IMR-90 (cell line): Measurements from ENCODE around the gene CDT1. TPM values are rescaled to one million over a fixed set of nuclear protein-coding genes. Genes with fewer than 3 reads are reported as not detected.

Source experiments
- ATAC-seq: fragments of 200-7000 bp; cut with Tn5 transposase; 2 replicates; pipeline ENCODE4 v1.9.1; 2020; ENCODE audit warnings: low read depth, mild to moderate bottlenecking, moderate library complexity
- BruUV-seq: library from RNA; stranded (reverse); fragments of 400-500 nt; replicated peaks from 2 replicates; lab custom pipeline; 2021; lab: Mats Ljungman, UMichigan
- CTCF ChIA-PET: fragments of 300-600 bp; formaldehyde crosslinking; extraction: SDS; loops from one replicate; lab custom pipeline; 2021; ENCODE audit warnings: antibody characterized with exemption; lab: Yijun Ruan, JAX
- POLR2A ChIA-PET: fragments of 300-600 bp; sonication (Branson Sonifier 250); formaldehyde crosslinking; loops from one replicate; lab custom pipeline; 2022; ENCODE audit warnings: antibody characterized with exemption; ENCODE audit not compliant: unreplicated experiment; lab: Charles Lee
- DNase-seq: peaks from one replicate; pipeline ENCODE4 v3.0.0; 2013
- H2AFZ ChIP-seq: replicated peaks from 2 replicates; pipeline ENCODE3; 2013; ENCODE audit warnings: low read length, mild to moderate bottlenecking; ENCODE audit not compliant: poor library complexity
- H2AK5ac ChIP-seq: 2 replicates; pipeline ENCODE4 v1.6.1; 2013; ENCODE audit warnings: low read depth, low read length, inconsistent platforms
- H2AK9ac ChIP-seq: replicated peaks from 2 replicates; pipeline ENCODE3; 2013; ENCODE audit warnings: mild to moderate bottlenecking, low read depth, low read length, moderate library complexity; ENCODE audit not compliant: poor library complexity
- H2BK120ac ChIP-seq: 2 replicates; pipeline ENCODE4 v1.6.1; 2013; ENCODE audit warnings: low read depth, low read length, inconsistent platforms
- H2BK15ac ChIP-seq: 3 replicates; pipeline ENCODE4 v1.6.1; 2013; ENCODE audit warnings: low read depth, low read length, inconsistent platforms
- H2BK20ac ChIP-seq: 2 replicates; pipeline ENCODE4 v1.6.1; 2013; ENCODE audit warnings: low read depth, mild to moderate bottlenecking, inconsistent platforms, low read length, moderate library complexity
- H2BK5ac ChIP-seq: 2 replicates; pipeline ENCODE4 v1.6.1; 2013; ENCODE audit warnings: mild to moderate bottlenecking, low read depth, low read length, inconsistent platforms; ENCODE audit not compliant: poor library complexity, severe bottlenecking
- H3K14ac ChIP-seq: replicated peaks from 2 replicates; pipeline ENCODE4 v1.6.1; 2013; ENCODE audit warnings: low read depth, low read length, inconsistent platforms
- H3K18ac ChIP-seq: 2 replicates; pipeline ENCODE4 v1.6.1; 2013; ENCODE audit warnings: low read depth, low read length, control low read depth
- H3K23ac ChIP-seq: 2 replicates; pipeline ENCODE4 v1.6.1; 2013; ENCODE audit warnings: low read depth, low read length, inconsistent platforms
- H3K27ac ChIP-seq: 2 replicates; pipeline ENCODE4 v1.5.1; 2013; ENCODE audit warnings: mild to moderate bottlenecking, control low read depth, low read length; ENCODE audit not compliant: insufficient read depth
- H3K27me3 ChIP-seq: 2 replicates; pipeline ENCODE4 v1.6.1; 2013; ENCODE audit warnings: low read length; ENCODE audit not compliant: control insufficient read depth, insufficient read depth
- H3K36me3 ChIP-seq: 2 replicates; pipeline ENCODE4 v1.6.1; 2013; ENCODE audit warnings: low read length, mixed read lengths; ENCODE audit not compliant: control insufficient read depth, insufficient read depth
- H3K4ac ChIP-seq: 2 replicates; pipeline ENCODE4 v1.6.1; 2013; ENCODE audit warnings: low read depth, low read length, inconsistent platforms
- H3K4me1 ChIP-seq: 2 replicates; pipeline ENCODE4 v1.6.1; 2013; ENCODE audit warnings: low read length, mixed read lengths; ENCODE audit not compliant: control insufficient read depth, insufficient read depth
- H3K4me2 ChIP-seq: 2 replicates; pipeline ENCODE4 v1.6.1; 2013; ENCODE audit warnings: low read depth, mild to moderate bottlenecking, control low read depth, low read length, moderate library complexity
- H3K4me3 ChIP-seq: 2 replicates; pipeline ENCODE4 v1.5.1; 2013; ENCODE audit warnings: low read depth, mild to moderate bottlenecking, control low read depth, low read length, moderate library complexity; ENCODE audit not compliant: insufficient read depth
- H3K56ac ChIP-seq: 2 replicates; pipeline ENCODE4 v1.6.1; 2013; ENCODE audit warnings: low read length, inconsistent platforms; ENCODE audit not compliant: insufficient read depth; ENCODE audit errors: extremely low read depth
- H3K79me1 ChIP-seq, 2 experiments: 2 replicates each; pipeline ENCODE4 v1.6.1; 2013; ENCODE audit warnings: low read length in 2 of 2, inconsistent platforms in 1 of 2, low read depth in 1 of 2
- H3K9ac ChIP-seq: 2 replicates; pipeline ENCODE4 v1.6.1; 2013; ENCODE audit warnings: low read depth, low read length, control low read depth
- H3K9me1 ChIP-seq: 2 replicates; pipeline ENCODE4 v1.6.1; 2013; ENCODE audit warnings: low read length, inconsistent platforms; ENCODE audit not compliant: insufficient read depth
- H3K9me3 ChIP-seq: 2 replicates; pipeline ENCODE4 v1.6.1; 2013; ENCODE audit warnings: low read length; ENCODE audit not compliant: control insufficient read depth, insufficient read depth
- H4K20me1 ChIP-seq: 2 replicates; pipeline ENCODE4 v1.6.1; 2013; ENCODE audit warnings: low read length, inconsistent platforms; ENCODE audit not compliant: insufficient read depth
- H4K5ac ChIP-seq: 2 replicates; pipeline ENCODE4 v1.6.1; 2013; ENCODE audit warnings: mild to moderate bottlenecking, low read depth, low read length, control low read depth
- H4K8ac ChIP-seq, 2 experiments: 2 replicates each; pipeline ENCODE4 v1.6.1; 2013; ENCODE audit warnings: low read depth in 2 of 2, low read length in 2 of 2, control low read depth in 1 of 2, inconsistent platforms in 1 of 2
- H4K91ac ChIP-seq: 2 replicates; pipeline ENCODE4 v1.6.1; 2013; ENCODE audit warnings: low read depth, low read length, inconsistent platforms; ENCODE audit not compliant: insufficient read depth
- CEBPB ChIP-seq: IDR thresholded peaks from 2 replicates; pipeline ENCODE4 v1.6.1; 2012; ENCODE audit warnings: low read depth, low read length, improper control_type of control experiment
- CHD1 ChIP-seq: IDR thresholded peaks from 2 replicates; pipeline ENCODE4 v1.6.1; 2012; ENCODE audit warnings: low read depth, low read length, improper control_type of control experiment
- ELK1 ChIP-seq: fragments of 150-350 bp; IDR thresholded peaks from 2 replicates; pipeline ENCODE4 v1.6.1; 2016; ENCODE audit warnings: low read depth, mild to moderate bottlenecking, low read length, moderate library complexity, borderline replicate concordance
- MAFK ChIP-seq: IDR thresholded peaks from 2 replicates; pipeline ENCODE4 v1.6.1; 2012; ENCODE audit warnings: low read depth, low read length, improper control_type of control experiment
- MAZ ChIP-seq: IDR thresholded peaks from 2 replicates; pipeline ENCODE4 v1.6.1; 2012; ENCODE audit warnings: low read depth, mild to moderate bottlenecking, low read length, improper control_type of control experiment, moderate library complexity, borderline replicate concordance
- MXI1 ChIP-seq: IDR thresholded peaks from 2 replicates; pipeline ENCODE4 v1.6.1; 2012; ENCODE audit warnings: low read depth, mild to moderate bottlenecking, low read length, moderate library complexity, borderline replicate concordance
- RAD21 ChIP-seq: IDR thresholded peaks from 2 replicates; pipeline ENCODE4 v1.6.1; 2012; ENCODE audit warnings: low read length, improper control_type of control experiment
- RCOR1 ChIP-seq: IDR thresholded peaks from 2 replicates; pipeline ENCODE4 v1.6.1; 2012; ENCODE audit warnings: mild to moderate bottlenecking, low read length, improper control_type of control experiment; ENCODE audit not compliant: insufficient replicate concordance
- RFX5 ChIP-seq: IDR thresholded peaks from 2 replicates; pipeline ENCODE4 v1.8.0; 2012; ENCODE audit warnings: low read depth, mild to moderate bottlenecking, low read length, moderate library complexity
- WGBS, 2 experiments: methylation state at CpG; one replicate each; pipeline versions ENCODE4 v1.1.5 to v1.1.7; 2013; ENCODE audit warnings: missing lambda C conversion rate in 2 of 2; ENCODE audit not compliant: insufficient read length in 1 of 2; ENCODE audit errors: extremely low coverage in 2 of 2; 5-methylcytosine and 5-hydroxymethylcytosine counted together
- dilution Hi-C: fragments of 300-500 bp; cut with HindIII; formaldehyde crosslinking; loops from one replicate; pipeline ENCODE4 v1.14.3; 2018; ENCODE audit warnings: low sequenced_read_pairs; ENCODE audit not compliant: unreplicated experiment
- in situ Hi-C: fragments of 300-500 bp; cut with MboI; formaldehyde crosslinking; loops from 3 replicates; pipeline ENCODE4 v1.14.3; 2019; ENCODE audit warnings: low sequenced_read_pairs, inconsistent platforms, mixed read lengths
- intact Hi-C: fragments of 100-400 bp; cut with micrococcal nuclease; formaldehyde crosslinking; loops from 2 replicates; pipeline ENCODE4 v1.10.0; 2022
- polyA plus RNA-seq, 3 experiments: library from polyadenylated mRNA; depleted of rRNA; stranded (reverse); fragments of >200 nt; gene quantifications; 2 replicates each; pipeline ENCODE4 v1.2.3, GENCODE V29; 2012; ENCODE audit warnings: low replicate concordance in 1 of 3
- total RNA-seq: library from RNA; depleted of rRNA; stranded (reverse); fragments of >200 nt; gene quantifications from 2 replicates; pipeline ENCODE4 v1.2.3, GENCODE V29; 2012

CDT1 gene
- total and polyA plus RNA-seq, 2 of the 4 experiments (the other 2 are of a cell fraction) = 3.2 to 11.8 TPM

GRCh38 chr16:88796278-88796677 lies 7.3 kb upstream of the CDT1 start:
- Histone ChIP-seq H3K56ac (no peak overlapping the region), H3K18ac (no peak overlapping the region), H4K8ac (no peak overlapping the region), H3K23ac (no peak overlapping the region), H2AK9ac (no peak overlapping the region), H3K9me3 (no peaks in the 10 kb centered on the region), H3K4me2 (no peak overlapping the region), H3K36me3 (no peaks in the 10 kb centered on the region), H3K4me3 (no peak overlapping the region), H3K27ac (no peak overlapping the region), H2BK20ac (no peak overlapping the region), H4K91ac (no peak overlapping the region), H3K4me1 (no peaks in the 10 kb centered on the region), H3K4ac (no peak overlapping the region), H4K5ac (no peak overlapping the region), H3K27me3 (peaks cover 2% of the 10 kb centered on the region; the same call in 1 of the 2 replicates), H3K79me1 (no peaks in the 10 kb centered on the region), H2BK15ac (no peak overlapping the region), H2BK120ac (no peak overlapping the region), H3K9ac (no peak overlapping the region), H4K20me1 (no peaks in the 10 kb centered on the region; the same call in 1 of the 2 replicates), H3K9me1 (peaks cover 3% of the 10 kb centered on the region; the same call in 1 of the 2 replicates), H2BK5ac (no peak overlapping the region), H3K14ac (no peak overlapping the region), H2AFZ (no peak overlapping the region), H2AK5ac (no peak overlapping the region; the same call in 1 of the 2 replicates)
- in situ Hi-C loops = no loop called here
- dilution Hi-C loops = no loop called here
- intact Hi-C loops = no loop called here
- ChIA-PET POLR2A (no interaction called here), CTCF (no interaction called here)
- TF ChIP-seq MAFK = no peak
- TF ChIP-seq RAD21 = no peak
- TF ChIP-seq MXI1 = no peak
- no peak for TF ChIP-seq MAZ
- TF ChIP-seq CHD1 = no peak
- TF ChIP-seq CEBPB = no peak
- no peak for TF ChIP-seq RCOR1
- TF ChIP-seq ELK1 = no peak
- TF ChIP-seq RFX5 = no peak
- WGBS, 2 experiments = no CpG with 5 or more reads among the region's 4 CpGs
- DNase-seq (no peak), ATAC-seq (no peak)
- BruUV-seq = no TSS peak
